Natural killer cell treated with Interleukin-12 subunit alpha and Interleukin-12 subunit beta and Interleukin-15 and Interleukin-18, amount 100 ng/mL, for 72 hours (primary cell): Measurements from ENCODE around the gene PAM16. TPM values are rescaled to one million over a fixed set of nuclear protein-coding genes. Genes with fewer than 3 reads are reported as not detected.

ENCODE experiments used
- ATAC-seq, 2 donors: fragments of 150-1000 bp; cut with Tn5 transposase in 1 of 2; sonication (Bioruptor Pico), chemical (Tn5 transposase) in 1 of 2; 2 replicates each; pipeline ENCODE4 v1.10.0; 2021
- DNase-seq: peaks from one replicate; pipeline ENCODE4 v3.0.0; 2022; ENCODE audit warnings: low spot score
- H3K27ac Mint-ChIP-seq, 2 donors: 1 replicate in 1 of 2; 2 replicates in 1 of 2; pipeline ENCODE4 v1.8.0; 2022; ENCODE audit warnings: mixed read lengths in 2 of 2, mild to moderate bottlenecking in 1 of 2, moderate library complexity in 1 of 2
- H3K27me3 Mint-ChIP-seq, 2 donors: 1 replicate in 1 of 2; 2 replicates in 1 of 2; pipeline ENCODE4 v1.8.0; 2022; ENCODE audit warnings: mixed read lengths in 2 of 2
- H3K36me3 Mint-ChIP-seq: one replicate; pipeline ENCODE4 v1.8.0; 2022; ENCODE audit warnings: mixed read lengths
- H3K4me1 Mint-ChIP-seq, 2 donors: 1 replicate in 1 of 2; 2 replicates in 1 of 2; pipeline ENCODE4 v1.8.0; 2022; ENCODE audit warnings: low read depth in 2 of 2, mixed read lengths in 2 of 2, mild to moderate bottlenecking in 1 of 2
- H3K4me3 Mint-ChIP-seq: one replicate; pipeline ENCODE4 v1.8.0; 2022; ENCODE audit warnings: mixed read lengths
- H3K9me3 Mint-ChIP-seq: 2 replicates; pipeline ENCODE4 v1.8.0; 2022; ENCODE audit warnings: mixed read lengths
- total RNA-seq, 2 donors: library from RNA; stranded (reverse); gene quantifications; one replicate each; pipeline ENCODE4 v1.2.3, GENCODE V29; 2022

Gene PAM16
- total RNA-seq, 2 donors from 2014 or later = 59.0 to 114 TPM

- Mint-ChIP-seq H3K27me3 (no peaks in the 10 kb centered on the region), H3K4me1 (peaks cover 0 to 3% of the 10 kb centered on the region in 2 donors), H3K4me3 (no peak overlapping the region), H3K27ac (no peak overlapping the region), H3K36me3 (no peaks in the 10 kb centered on the region), H3K9me3 (no peaks in the 10 kb centered on the region)
- ATAC-seq (no peak), DNase-seq (no peak)
Observed at GRCh38 chr16:4323071-4323844, 27.9 kb downstream of the PAM16 start.

- no peaks in the 10 kb centered on the region for H3K27me3 Mint-ChIP-seq
- no peaks in the 10 kb centered on the region for H3K36me3 Mint-ChIP-seq
- no peak overlapping the region for H3K27ac Mint-ChIP-seq
- ATAC-seq = peak in 1 of 2 donors; percentile 5
- no peak for DNase-seq
- peaks cover 0 to 3% of the 10 kb centered on the region in 2 donors for H3K4me1 Mint-ChIP-seq
- H3K4me3 Mint-ChIP-seq = no peak overlapping the region
- H3K9me3 Mint-ChIP-seq = no peaks in the 10 kb centered on the region
Observed at GRCh38 chr16:4322121-4323052, 28.7 kb downstream of the PAM16 start.

GRCh38 chr16:4321286-4322120, 29.6 kb downstream of the PAM16 start:
- Mint-ChIP-seq H3K36me3 (no peaks in the 10 kb centered on the region), H3K27me3 (no peaks in the 10 kb centered on the region), H3K9me3 (no peaks in the 10 kb centered on the region), H3K4me1 (peaks cover 0 to 3% of the 10 kb centered on the region in 2 donors), H3K27ac (no peak overlapping the region), H3K4me3 (no peak overlapping the region)
- DNase-seq (no peak), ATAC-seq (no peak)

- H3K27me3 Mint-ChIP-seq = no peaks in the 10 kb centered on the region
- no peak overlapping the region for H3K4me3 Mint-ChIP-seq
- ATAC-seq = no peak
- H3K9me3 Mint-ChIP-seq = no peaks in the 10 kb centered on the region
- DNase-seq = no peak
- no peak overlapping the region for H3K27ac Mint-ChIP-seq
- H3K4me1 Mint-ChIP-seq = peaks cover 0 to 3% of the 10 kb centered on the region in 2 donors
- H3K36me3 Mint-ChIP-seq = no peaks in the 10 kb centered on the region
Observed at GRCh38 chr16:4320571-4321137, 30.5 kb downstream of the PAM16 start.

GRCh38 chr16:4319454-4320421, 31.4 kb downstream of the PAM16 start:
- Mint-ChIP-seq H3K27me3 (peaks cover 3% of the 10 kb centered on the region in 2 donors), H3K27ac (no peak overlapping the region), H3K4me1 (peaks cover 2 to 6% of the 10 kb centered on the region in 2 donors), H3K4me3 (no peak overlapping the region), H3K9me3 (no peaks in the 10 kb centered on the region), H3K36me3 (peaks cover under 1% of the 10 kb centered on the region)
- ATAC-seq = peak in 1 of 2 donors; percentile 50
- no peak for DNase-seq

- no peak for ATAC-seq
- peaks cover 10 to 11% of the 10 kb centered on the region in 2 donors for H3K27me3 Mint-ChIP-seq
- H3K36me3 Mint-ChIP-seq = peaks cover 5% of the 10 kb centered on the region
- H3K4me3 Mint-ChIP-seq = no peak overlapping the region
- H3K4me1 Mint-ChIP-seq = peaks cover 10 to 14% of the 10 kb centered on the region in 2 donors
- DNase-seq = no peak
- H3K9me3 Mint-ChIP-seq = no peaks in the 10 kb centered on the region
- H3K27ac Mint-ChIP-seq = no peak overlapping the region
Observed at GRCh38 chr16:4318967-4319366, 32.2 kb downstream of the PAM16 start.

- H3K4me3 Mint-ChIP-seq = no peak overlapping the region
- H3K36me3 Mint-ChIP-seq = peaks cover 5% of the 10 kb centered on the region
- peaks cover 10 to 12% of the 10 kb centered on the region in 2 donors for H3K27me3 Mint-ChIP-seq
- DNase-seq = no peak
- H3K27ac Mint-ChIP-seq = no peak overlapping the region
- ATAC-seq = no peak
- peaks cover 11 to 14% of the 10 kb centered on the region in 2 donors for H3K4me1 Mint-ChIP-seq
- H3K9me3 Mint-ChIP-seq = no peaks in the 10 kb centered on the region
Observed at GRCh38 chr16:4318451-4318910, 32.6 kb downstream of the PAM16 start.

GRCh38 chr16:4317532-4318450, 33.3 kb downstream of the PAM16 start:
- no peak for ATAC-seq
- no peak overlapping the region for H3K27ac Mint-ChIP-seq
- H3K36me3 Mint-ChIP-seq = peaks cover 5% of the 10 kb centered on the region
- H3K9me3 Mint-ChIP-seq = no peaks in the 10 kb centered on the region
- H3K4me1 Mint-ChIP-seq = peaks cover 11 to 14% of the 10 kb centered on the region in 2 donors
- peaks cover 10 to 12% of the 10 kb centered on the region in 2 donors for H3K27me3 Mint-ChIP-seq
- DNase-seq = no peak
- H3K4me3 Mint-ChIP-seq = peak overlapping the region; percentile 27

- ATAC-seq = no peak
- Mint-ChIP-seq H3K9me3 (no peaks in the 10 kb centered on the region), H3K36me3 (peaks cover 5% of the 10 kb centered on the region), H3K27me3 (peaks cover 10 to 12% of the 10 kb centered on the region in 2 donors), H3K27ac (no peak overlapping the region), H3K4me3 (peak overlapping the region; percentile 27), H3K4me1 (peaks cover 11 to 14% of the 10 kb centered on the region in 2 donors)
- no peak for DNase-seq
Observed at GRCh38 chr16:4316864-4317531, 34.1 kb downstream of the PAM16 start.

GRCh38 chr16:4316108-4316863, 34.8 kb downstream of the PAM16 start:
- Mint-ChIP-seq H3K36me3 (peaks cover 5% of the 10 kb centered on the region), H3K4me3 (peak overlapping the region; percentile 30), H3K27ac (no peak overlapping the region), H3K27me3 (peaks cover 10 to 12% of the 10 kb centered on the region in 2 donors), H3K9me3 (no peaks in the 10 kb centered on the region), H3K4me1 (peaks cover 11 to 14% of the 10 kb centered on the region in 2 donors)
- no peak for ATAC-seq
- no peak for DNase-seq
